Psoas muscle (tissue), 8 donors: Measurements from ENCODE around the gene ZIC2. TPM values are rescaled to one million over a fixed set of nuclear protein-coding genes. Genes with fewer than 3 reads are reported as not detected.
"Not testable (repeated sequence)": the region's sequence is repeated elsewhere in the genome, so short reads cannot be mapped to it uniquely, and the experiment has no call there.

Experiments
- ATAC-seq, 4 donors: fragments of 200-7000 bp; cut with Tn5 transposase; one replicate each; pipeline ENCODE4 v1.9.1; 2020; ENCODE audit warnings: moderate library complexity in 3 of 4, mild to moderate bottlenecking in 2 of 4
- DNase-seq, 2 donors: peaks; one replicate each; pipeline ENCODE4 v3.0.0-alpha.2; 2020
- H3K27ac ChIP-seq: fragments of 200-600 bp; one replicate; pipeline ENCODE4 v1.8.0; 2022
- H3K27me3 ChIP-seq, 3 donors: fragments of 200-600 bp in 1 of 3; one replicate each; pipeline versions ENCODE4 v1.6.1 to v1.8.0; 2013 to 2022; ENCODE audit warnings: low read length in 2 of 3, mild to moderate bottlenecking in 2 of 3, moderate library complexity in 1 of 3; ENCODE audit not compliant: insufficient read depth in 3 of 3
- H3K36me3 ChIP-seq, 2 donors: fragments of 200-600 bp in 1 of 2; one replicate each; pipeline versions ENCODE4 v1.6.1 to v1.8.0; 2013 to 2022; ENCODE audit warnings: low read depth in 1 of 2, mild to moderate bottlenecking in 1 of 2, moderate library complexity in 1 of 2; ENCODE audit not compliant: insufficient read depth in 1 of 2
- H3K4me1 ChIP-seq: fragments of 200-600 bp; one replicate; pipeline ENCODE4 v1.8.0; 2022
- H3K4me3 ChIP-seq: fragments of 200-600 bp; one replicate; pipeline ENCODE4 v1.8.0; 2022; ENCODE audit warnings: mild to moderate bottlenecking
- H3K9me3 ChIP-seq: fragments of 200-600 bp; one replicate; pipeline ENCODE4 v1.8.0; 2022
- WGBS, 3 donors: extraction: QIAGEN DNeasy Blood & Tissue Kit; methylation state at CpG; one replicate each; pipeline versions ENCODE4 v1.1.6 to v1.1.7; 2013; 5-methylcytosine and 5-hydroxymethylcytosine counted together
- intact Hi-C, 2 donors: fragments of 100-400 bp; cut with DNase I; formaldehyde crosslinking; loops; one replicate each; pipeline versions ENCODE4 v1.11.0 to v1.14.2; 2022
- polyA plus RNA-seq, 3 donors: library from polyadenylated mRNA; stranded (reverse); fragments of 200-250 nt; gene quantifications; one replicate each; pipeline ENCODE4 v1.2.3, GENCODE V29; 2013
- total RNA-seq, 4 donors: library from RNA; stranded (reverse); fragmentation: NEBNext Ultra II Directional in 2 of 4; extraction: Animal tissue kit (Norgen Biotek cat#: 25700) in 2 of 4; gene quantifications; one replicate each; pipeline versions ENCODE4 v1.2.1 to v1.2.4, GENCODE V29; 2021 to 2023
- TF ChIP-seq, protein P1 (sequence below): fragments of 200-600 bp; IDR thresholded peaks from one replicate; pipeline ENCODE4 v1.8.0; 2022; ENCODE audit warnings: antibody characterized with exemption
- donor health status: healthy with polysubstance abuse.
- donor health status: DM: no; HTN: no; CAD: no; lungs with moderate emphysema.
- donor health status: Bipolar disorder and iron deficiency.
- donor health status: healthy.
- donor health status: DM: yes; HTN: yes; CAD: no.
- donor health status: DM: no; HTN: no; CAD: no.
- donor health status: DM: no; HTN: no; CAD: no.
- donor health status: DM: yes; HTN: yes; CAD: no.

Gene ZIC2
- total and polyA plus RNA-seq, 7 donors = 0.01 to 0.06 TPM; not detected in 5

DNA sequence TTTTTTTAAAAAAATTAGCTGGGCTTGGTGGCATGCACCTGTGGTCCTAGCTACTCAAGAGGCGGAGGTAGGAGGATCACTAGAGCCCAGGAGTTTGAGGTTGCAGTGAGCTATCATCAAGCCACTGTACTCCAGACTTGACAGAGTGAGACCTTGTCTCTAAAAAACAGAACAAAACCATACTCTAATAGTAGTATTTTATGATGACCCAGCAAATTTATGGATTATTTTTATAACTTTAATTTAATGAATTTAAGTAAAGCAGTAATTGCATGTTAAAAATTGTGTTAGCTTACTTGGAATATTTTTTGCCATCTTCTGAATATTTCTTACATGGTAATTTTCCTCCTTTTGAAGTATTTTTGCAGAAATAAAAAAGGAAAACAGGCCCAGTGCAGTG, 48.3 kb downstream of the ZIC2 start:
- DNase-seq = no peak
- Histone ChIP-seq H3K4me3 (no peak overlapping the region), H3K27ac (no peak overlapping the region), H3K36me3 (no peaks in the 10 kb centered on the region), H3K9me3 (no peaks in the 10 kb centered on the region), H3K4me1 (no peaks in the 10 kb centered on the region), H3K27me3 (no peaks in the 10 kb centered on the region)
- no peak for ATAC-seq
- intact Hi-C loops = no loop called here
- TF ChIP-seq, protein P1, sequence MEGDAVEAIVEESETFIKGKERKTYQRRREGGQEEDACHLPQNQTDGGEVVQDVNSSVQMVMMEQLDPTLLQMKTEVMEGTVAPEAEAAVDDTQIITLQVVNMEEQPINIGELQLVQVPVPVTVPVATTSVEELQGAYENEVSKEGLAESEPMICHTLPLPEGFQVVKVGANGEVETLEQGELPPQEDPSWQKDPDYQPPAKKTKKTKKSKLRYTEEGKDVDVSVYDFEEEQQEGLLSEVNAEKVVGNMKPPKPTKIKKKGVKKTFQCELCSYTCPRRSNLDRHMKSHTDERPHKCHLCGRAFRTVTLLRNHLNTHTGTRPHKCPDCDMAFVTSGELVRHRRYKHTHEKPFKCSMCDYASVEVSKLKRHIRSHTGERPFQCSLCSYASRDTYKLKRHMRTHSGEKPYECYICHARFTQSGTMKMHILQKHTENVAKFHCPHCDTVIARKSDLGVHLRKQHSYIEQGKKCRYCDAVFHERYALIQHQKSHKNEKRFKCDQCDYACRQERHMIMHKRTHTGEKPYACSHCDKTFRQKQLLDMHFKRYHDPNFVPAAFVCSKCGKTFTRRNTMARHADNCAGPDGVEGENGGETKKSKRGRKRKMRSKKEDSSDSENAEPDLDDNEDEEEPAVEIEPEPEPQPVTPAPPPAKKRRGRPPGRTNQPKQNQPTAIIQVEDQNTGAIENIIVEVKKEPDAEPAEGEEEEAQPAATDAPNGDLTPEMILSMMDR = no peak
- 90 to 100% (median 98%) methylated on average over 1 of the region's 1 CpG for WGBS, 3 donors

DNA sequence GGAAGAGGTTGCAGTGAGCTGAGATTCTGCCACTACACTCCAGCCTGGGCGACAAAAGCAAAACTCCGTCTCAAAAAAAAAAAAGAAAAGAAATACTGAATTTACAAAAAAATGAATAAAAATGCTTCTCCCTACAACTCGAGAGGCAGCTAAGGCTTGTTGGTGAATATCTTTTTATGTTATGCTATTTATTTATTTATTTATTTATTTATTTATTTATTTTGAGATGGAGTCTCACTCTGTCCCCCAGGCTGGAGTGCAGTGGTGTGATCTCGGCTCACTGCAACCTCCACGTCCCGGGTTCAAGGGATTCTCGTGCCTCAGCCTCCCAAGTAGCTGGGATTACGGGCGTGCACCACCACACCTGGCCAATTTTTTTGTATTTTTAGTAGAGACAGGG, 51.1 kb downstream of the ZIC2 start:
- H3K9me3 ChIP-seq, ATAC-seq, H3K27me3 ChIP-seq, H3K4me1 ChIP-seq, H3K27ac ChIP-seq, intact Hi-C loops, H3K4me3 ChIP-seq, H3K36me3 ChIP-seq, DNase-seq: not testable (repeated sequence)
- WGBS, 3 donors = 89 to 96% (median 94%) methylated on average over 9 of the region's 9 CpGs

DNA sequence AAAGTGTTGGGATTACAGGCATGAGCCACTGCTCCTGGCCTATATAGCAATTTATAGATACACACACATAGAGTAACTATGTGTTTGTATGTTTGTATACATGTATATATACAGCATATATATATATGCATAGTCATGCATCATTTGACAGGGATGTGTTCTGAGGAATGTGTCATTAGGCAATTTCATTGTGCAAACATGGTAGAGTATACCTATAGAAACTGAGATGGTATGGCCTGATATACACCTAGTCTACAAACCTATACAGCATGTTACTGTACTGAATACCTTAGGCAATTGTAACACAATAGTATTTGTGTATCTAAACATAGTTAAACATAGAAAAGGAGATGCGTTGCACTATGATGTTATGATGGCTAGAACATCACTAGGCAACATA, 54.4 kb downstream of the ZIC2 start:
- WGBS, 3 donors = 93 to 100% (median 95%) methylated on average over 1 of the region's 1 CpG
- no peak for ATAC-seq
- DNase-seq = no peak
- TF ChIP-seq, protein P1 = no peak
- intact Hi-C loops = no loop called here
- Histone ChIP-seq H3K36me3 (no peaks in the 10 kb centered on the region), H3K4me3 (no peak overlapping the region), H3K9me3 (no peaks in the 10 kb centered on the region), H3K4me1 (no peaks in the 10 kb centered on the region), H3K27ac (no peak overlapping the region), H3K27me3 (no peaks in the 10 kb centered on the region)

Other genes with a start within 250 kb of the ZIC2 start
- gene ZIC5, start 10.0 kb upstream of the ZIC2 start, total RNA-seq = not detected
- gene ZIC5, start 10.0 kb upstream of the ZIC2 start, polyA plus RNA-seq = not detected
- 10 to 100 TPM; 13.3 to 23.9 (median 19.6) TPM for gene PCCA, start 107.3 kb downstream of the ZIC2 start, total RNA-seq
- gene PCCA, start 107.3 kb downstream of the ZIC2 start, polyA plus RNA-seq = 10 to 100 TPM in 1 of 3 donors, 1 to 10 TPM in 2; 6.2 to 12.2 (median 9.0) TPM